Measurements from ENCODE around the gene REEP3.

Gene REEP3

GRCh38 chr10:63588436-63589167, 67.4 kb downstream of the REEP3 start:
- no peak for DNase-seq (ENCODE audit: low read depth)

GRCh38 chr10:63591600-63592379, 70.6 kb downstream of the REEP3 start:
- DNase-seq (ENCODE audit: low read depth): no peak

GRCh38 chr10:63593576-63593975, 72.4 kb downstream of the REEP3 start:
- DNase-seq (ENCODE audit: low read depth): no peak

- DNase-seq (ENCODE audit: low read depth): no peak
Measured at GRCh38 chr10:63595072-63595471, 73.9 kb downstream of the REEP3 start.

GRCh38 chr10:63596924-63597323, 75.7 kb downstream of the REEP3 start:
- no peak for DNase-seq (ENCODE audit: low read depth)

- no peak for DNase-seq (ENCODE audit: low read depth)
Measured at GRCh38 chr10:63600540-63600939, 79.3 kb downstream of the REEP3 start.

- no peak for DNase-seq (ENCODE audit: low read depth)
Measured at GRCh38 chr10:63603709-63604445, 82.7 kb downstream of the REEP3 start.

- no peak for DNase-seq (ENCODE audit: low read depth)
Measured at GRCh38 chr10:63605197-63605967, 84.2 kb downstream of the REEP3 start.

GRCh38 chr10:63608511-63608910, 87.3 kb downstream of the REEP3 start:
- DNase-seq (ENCODE audit: low read depth): no peak

- DNase-seq (ENCODE audit: low read depth): no peak
Measured at GRCh38 chr10:63611078-63611477, 89.9 kb downstream of the REEP3 start.

- DNase-seq (ENCODE audit: low read depth): no peak
Measured at GRCh38 chr10:63614371-63614891, 93.2 kb downstream of the REEP3 start.

- no peak for DNase-seq (ENCODE audit: low read depth)
Measured at GRCh38 chr10:63618552-63618951, 97.4 kb downstream of the REEP3 start.

GRCh38 chr10:63619426-63619825, 98.2 kb downstream of the REEP3 start:
- DNase-seq (ENCODE audit: low read depth): no peak

- no peak for DNase-seq (ENCODE audit: low read depth)
Measured at GRCh38 chr10:63622097-63622496, 100.9 kb downstream of the REEP3 start.

- DNase-seq (ENCODE audit: low read depth): no peak
Measured at GRCh38 chr10:63624701-63625100, 103.5 kb downstream of the REEP3 start.

- no peak for DNase-seq (ENCODE audit: low read depth)
Measured at GRCh38 chr10:63627396-63627795, 106.2 kb downstream of the REEP3 start.

- DNase-seq (ENCODE audit: low read depth): no peak
Measured at GRCh38 chr10:63627881-63628296, 106.7 kb downstream of the REEP3 start.

- no peak for DNase-seq (ENCODE audit: low read depth)
Measured at GRCh38 chr10:63628526-63629362, 107.5 kb downstream of the REEP3 start.

- peak; percentile 70 for DNase-seq (ENCODE audit: low read depth)
Measured at GRCh38 chr10:63629363-63630084, 108.3 kb downstream of the REEP3 start.
